CD4-positive, CD25-positive, alpha-beta regulatory T cell (primary cell): ENCODE data around the gene PIK3R2. TPM values are rescaled to one million over a fixed set of nuclear protein-coding genes. Genes with fewer than 3 reads are reported as not detected.

ENCODE experiments used
- ATAC-seq, 2 donors: fragments of 150-1000 bp; cut with Tn5 transposase; one replicate each; pipeline ENCODE4 v1.10.0; 2021; ENCODE audit warnings: low read depth in 2 of 2, moderate number of reproducible peaks in 2 of 2, moderate library complexity in 1 of 2
- DNase-seq, 3 donors: peaks; one replicate each; pipeline versions ENCODE4 v3.0.0 to v3.0.0-alpha.2; 2012 to 2022; ENCODE audit warnings: mixed read lengths in 1 of 3
- H3K27ac ChIP-seq: one replicate; pipeline ENCODE4 v1.7.0; 2013; ENCODE audit warnings: mild to moderate bottlenecking, low read length; ENCODE audit not compliant: insufficient read depth, poor library complexity, severe bottlenecking
- H3K27me3 ChIP-seq: one replicate; pipeline ENCODE4 v1.7.0; 2013; ENCODE audit warnings: low read length; ENCODE audit not compliant: control insufficient read depth, insufficient read depth
- H3K36me3 ChIP-seq: one replicate; pipeline ENCODE4 v1.7.0; 2013; ENCODE audit warnings: mild to moderate bottlenecking, low read length, moderate library complexity; ENCODE audit not compliant: control insufficient read depth, insufficient read depth
- H3K4me1 ChIP-seq: 2 replicates; pipeline ENCODE4 v1.7.0; 2013; ENCODE audit warnings: mild to moderate bottlenecking, low read length; ENCODE audit not compliant: insufficient read depth, control insufficient read depth, poor library complexity, severe bottlenecking
- H3K4me3 ChIP-seq: one replicate; pipeline ENCODE4 v1.7.0; 2013; ENCODE audit warnings: low read depth, mild to moderate bottlenecking, low read length, moderate library complexity
- H3K9me3 ChIP-seq, 2 experiments: 1 replicate in 1 of 2; 2 replicates in 1 of 2; pipeline ENCODE4 v1.7.0; 2013; ENCODE audit warnings: low read length in 2 of 2, mild to moderate bottlenecking in 1 of 2, moderate library complexity in 1 of 2; ENCODE audit not compliant: control insufficient read depth in 2 of 2
- H3K27ac Mint-ChIP-seq, 3 donors: one replicate each; pipeline ENCODE4 v1.8.0; 2020 to 2022; ENCODE audit warnings: mild to moderate bottlenecking in 3 of 3, mixed read lengths in 3 of 3, moderate library complexity in 2 of 3
- H3K27me3 Mint-ChIP-seq: one replicate; pipeline ENCODE4 v1.8.0; 2022; ENCODE audit warnings: mild to moderate bottlenecking, mixed read lengths
- H3K36me3 Mint-ChIP-seq: one replicate; pipeline ENCODE4 v1.8.0; 2020; ENCODE audit warnings: mixed read lengths
- H3K4me1 Mint-ChIP-seq, 4 donors: one replicate each; pipeline ENCODE4 v1.8.0; 2020 to 2022; ENCODE audit warnings: mixed read lengths in 4 of 4, mild to moderate bottlenecking in 1 of 4
- H3K4me3 Mint-ChIP-seq, 4 donors: one replicate each; pipeline ENCODE4 v1.8.0; 2020 to 2022; ENCODE audit warnings: mild to moderate bottlenecking in 4 of 4, mixed read lengths in 4 of 4, moderate library complexity in 3 of 4
- H3K9me3 Mint-ChIP-seq, 7 donors: one replicate each; pipeline ENCODE4 v1.8.0; 2020 to 2022; ENCODE audit warnings: mixed read lengths in 7 of 7, mild to moderate bottlenecking in 3 of 7, moderate library complexity in 2 of 7
- polyA plus RNA-seq, 4 donors: library from polyadenylated mRNA; unstranded; fragments of 300-500 nt; fragmentation: Illumina TruSeq; gene quantifications; one replicate each; pipeline ENCODE4 v1.2.3, GENCODE V29; 2021
- total RNA-seq: library from RNA; stranded (reverse); gene quantifications from one replicate; pipeline ENCODE4 v1.2.3, GENCODE V29; 2022

Gene PIK3R2
- total and polyA plus RNA-seq, 5 donors from 2014 or later = 0.42 to 9.4 (median 3.2) TPM

DNA sequence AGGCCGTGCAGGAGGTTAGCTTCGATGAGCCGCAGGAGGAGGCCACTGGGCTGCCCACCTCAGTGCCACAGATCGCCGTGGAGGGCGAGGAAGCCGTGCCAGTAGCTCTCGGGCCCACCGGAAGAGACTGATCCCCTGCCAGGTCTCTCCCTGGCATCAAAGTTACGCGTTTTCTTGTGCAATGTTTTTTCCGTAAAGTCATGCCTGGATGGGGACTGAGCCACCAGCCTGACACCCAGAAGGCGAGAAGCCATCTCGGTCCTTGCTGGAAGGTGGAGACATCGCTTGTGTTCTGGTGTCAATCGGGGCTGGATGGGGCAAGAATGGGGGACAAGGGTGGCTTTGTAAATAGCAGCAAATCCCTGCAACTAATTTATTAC, 3.4 kb upstream of the PIK3R2 start:
- Histone ChIP-seq H3K27me3 (no peaks in the 10 kb centered on the region), H3K9me3 (no peaks in the 10 kb centered on the region), H3K4me1 (peaks cover 22% of the 10 kb centered on the region), H3K36me3 (peaks cover 29% of the 10 kb centered on the region), H3K27ac (no peak overlapping the region), H3K4me3 (no peak overlapping the region)
- H3K27ac Mint-ChIP-seq = no peak overlapping the region
- H3K4me3 Mint-ChIP-seq = no peak overlapping the region
- ATAC-seq (no peak), DNase-seq (no peak)
- H3K4me1 Mint-ChIP-seq = peaks cover 5 to 23% (median 12%) of the 10 kb centered on the region in 4 donors
- peaks cover 14% of the 10 kb centered on the region for H3K36me3 Mint-ChIP-seq
- no peaks in the 10 kb centered on the region for H3K9me3 Mint-ChIP-seq
- H3K27me3 Mint-ChIP-seq = peaks cover 6% of the 10 kb centered on the region

DNA sequence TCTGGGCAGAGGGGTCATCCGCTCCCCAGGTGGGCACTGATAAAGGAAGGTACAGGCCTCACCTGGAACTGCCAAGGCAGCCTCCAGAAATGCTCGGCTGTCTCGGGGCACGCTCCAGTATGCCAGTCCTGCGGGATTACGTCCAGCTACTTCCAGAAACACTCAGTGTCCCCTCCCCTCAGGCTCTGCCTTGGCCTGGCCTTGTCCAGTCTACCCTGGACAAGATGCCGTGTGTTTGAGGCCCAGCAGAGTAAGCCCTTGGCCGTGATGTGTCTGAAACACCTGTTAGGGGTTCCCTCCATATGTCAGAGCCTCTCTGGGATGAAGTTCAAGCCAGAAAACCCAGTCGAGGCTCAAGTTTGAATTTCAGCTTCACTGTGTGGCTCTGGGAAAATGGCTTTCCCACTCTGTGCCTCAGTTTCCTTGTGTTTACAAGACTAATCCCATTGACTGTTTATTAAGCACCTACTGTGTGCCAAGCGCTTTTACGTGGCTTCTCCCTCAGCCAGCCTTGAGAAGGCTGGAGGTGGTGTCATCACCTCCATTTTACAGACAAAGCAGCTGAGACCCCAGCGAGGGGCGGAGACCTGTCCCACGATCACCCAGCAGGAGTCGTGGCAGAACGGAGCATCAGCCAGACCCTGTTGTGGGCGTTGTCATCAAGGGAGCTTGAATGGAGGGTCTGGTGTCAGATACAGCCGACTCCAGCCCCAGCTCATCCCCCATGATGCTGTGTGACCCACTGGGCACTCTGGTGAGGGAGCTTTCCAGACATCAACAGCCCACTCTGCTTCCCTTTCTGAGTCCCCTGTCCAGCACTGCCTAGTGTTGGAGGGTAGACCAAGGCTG, 2.0 kb upstream of the PIK3R2 start:
- H3K36me3 ChIP-seq = peaks cover 15% of the 10 kb centered on the region
- Mint-ChIP-seq H3K4me3 (peak overlapping the region; percentile 21 to 94 (median 92)), H3K4me1 (peaks cover 5 to 24% (median 12%) of the 10 kb centered on the region in 4 donors), H3K27me3 (peaks cover 6% of the 10 kb centered on the region), H3K27ac (peak overlapping the region; percentile 74 to 97 (median 95)), H3K9me3 (peaks cover 0 to 2% (median 0%) of the 10 kb centered on the region in 7 donors), H3K36me3 (peaks cover 10% of the 10 kb centered on the region)
- H3K27me3 ChIP-seq = no peaks in the 10 kb centered on the region
- no peak overlapping the region for H3K4me3 ChIP-seq
- ATAC-seq (no peak), DNase-seq (no peak)
- H3K9me3 ChIP-seq = no peaks in the 10 kb centered on the region
- peaks cover 22% of the 10 kb centered on the region for H3K4me1 ChIP-seq
- peak overlapping the region; percentile 84 for H3K27ac ChIP-seq

DNA sequence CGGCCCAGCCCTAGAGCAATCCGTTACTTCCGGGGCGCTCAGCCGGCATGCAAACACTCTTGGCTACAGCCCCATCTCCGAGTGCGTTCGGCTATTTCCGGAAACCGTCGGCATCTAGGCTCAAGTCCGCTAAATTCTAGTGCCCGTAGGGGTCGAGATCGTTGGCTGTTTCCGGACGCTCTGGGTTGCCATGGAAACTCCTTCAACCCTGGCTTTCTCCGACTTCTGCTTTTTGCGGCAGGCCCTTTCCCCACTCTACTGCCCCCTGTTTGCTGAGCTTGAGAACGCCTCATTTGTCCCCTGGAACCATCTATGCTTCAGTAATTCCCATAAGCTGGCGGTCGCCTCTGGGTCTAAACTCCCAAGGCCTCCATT, 534 bp upstream of the PIK3R2 start:
- Histone ChIP-seq H3K9me3 (no peaks in the 10 kb centered on the region), H3K27me3 (no peaks in the 10 kb centered on the region), H3K4me3 (peak overlapping the region; percentile 71), H3K27ac (peak overlapping the region; percentile 84), H3K36me3 (peaks cover 3% of the 10 kb centered on the region), H3K4me1 (peaks cover 22% of the 10 kb centered on the region)
- ATAC-seq (peak; percentile 68 to 70), DNase-seq (peak; percentile 96 to 99 (median 97))
- Mint-ChIP-seq H3K27me3 (peaks cover 6% of the 10 kb centered on the region), H3K9me3 (peaks cover 0 to 2% (median 0%) of the 10 kb centered on the region in 7 donors), H3K4me1 (peaks cover 5 to 29% (median 12%) of the 10 kb centered on the region in 4 donors), H3K27ac (peak overlapping the region; percentile 92 to 97 (median 95)), H3K36me3 (peaks cover 3% of the 10 kb centered on the region), H3K4me3 (peak overlapping the region; percentile 92 to 98 (median 94))

DNA sequence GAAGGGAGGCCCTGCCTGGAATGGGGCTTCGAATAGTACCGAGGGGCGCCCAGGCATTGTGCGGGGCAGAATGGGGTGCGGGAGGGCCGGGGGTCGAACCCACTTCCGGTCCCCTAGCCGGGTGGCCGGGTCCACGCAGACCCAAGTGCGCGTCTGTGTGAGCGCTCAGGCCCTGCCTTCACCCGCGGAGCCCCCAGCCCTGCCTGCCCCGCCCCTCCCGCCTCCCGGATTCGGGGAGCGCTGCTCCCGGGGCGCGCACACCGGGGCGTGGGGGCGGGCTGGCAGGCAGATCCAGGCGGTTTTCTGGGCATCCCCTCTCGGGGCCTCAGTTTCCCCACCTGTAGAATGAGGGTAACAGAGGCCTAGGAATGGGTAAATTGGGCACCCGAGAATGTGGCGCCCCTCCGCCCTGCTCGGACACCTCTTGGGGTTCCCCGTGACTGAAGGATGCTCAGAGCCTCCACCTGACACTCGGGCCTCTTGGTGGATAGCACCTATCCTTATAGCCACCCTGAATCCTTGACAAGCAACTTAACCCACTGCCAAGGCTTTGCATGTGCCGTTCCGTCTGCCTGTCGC, 682 bp downstream of the PIK3R2 start:
- Mint-ChIP-seq H3K9me3 (peaks cover 0 to 2% (median 0%) of the 10 kb centered on the region in 7 donors), H3K36me3 (peaks cover 3% of the 10 kb centered on the region), H3K27ac (peak overlapping the region; percentile 38 to 94 (median 93)), H3K4me3 (peak overlapping the region; percentile 92 to 95 (median 94)), H3K4me1 (peaks cover 5 to 29% (median 12%) of the 10 kb centered on the region in 4 donors), H3K27me3 (peaks cover 6% of the 10 kb centered on the region)
- Histone ChIP-seq H3K27me3 (no peaks in the 10 kb centered on the region), H3K27ac (peak overlapping the region; percentile 84), H3K36me3 (no peaks in the 10 kb centered on the region), H3K9me3 (no peaks in the 10 kb centered on the region), H3K4me3 (peak overlapping the region; percentile 26), H3K4me1 (peaks cover 22% of the 10 kb centered on the region)
- DNase-seq (peak; percentile 10 to 38 (median 11)), ATAC-seq (no peak)

- Histone ChIP-seq H3K4me1 (peaks cover 22% of the 10 kb centered on the region), H3K9me3 (no peaks in the 10 kb centered on the region), H3K27ac (no peak overlapping the region), H3K27me3 (no peaks in the 10 kb centered on the region), H3K36me3 (no peaks in the 10 kb centered on the region), H3K4me3 (no peak overlapping the region)
- DNase-seq (no peak), ATAC-seq (no peak)
- Mint-ChIP-seq H3K4me1 (peaks cover 5 to 32% (median 12%) of the 10 kb centered on the region in 4 donors), H3K36me3 (peaks cover 1% of the 10 kb centered on the region), H3K9me3 (peaks cover 0 to 2% (median 0%) of the 10 kb centered on the region in 7 donors), H3K27ac (no peak overlapping the region), H3K27me3 (peaks cover 6% of the 10 kb centered on the region), H3K4me3 (peak overlapping the region in 3 of 4 donors; percentile 87 to 93 (median 88))
Observed at GRCh38 chr19:18155095-18156087, 2.4 kb downstream of the PIK3R2 start.

DNA sequence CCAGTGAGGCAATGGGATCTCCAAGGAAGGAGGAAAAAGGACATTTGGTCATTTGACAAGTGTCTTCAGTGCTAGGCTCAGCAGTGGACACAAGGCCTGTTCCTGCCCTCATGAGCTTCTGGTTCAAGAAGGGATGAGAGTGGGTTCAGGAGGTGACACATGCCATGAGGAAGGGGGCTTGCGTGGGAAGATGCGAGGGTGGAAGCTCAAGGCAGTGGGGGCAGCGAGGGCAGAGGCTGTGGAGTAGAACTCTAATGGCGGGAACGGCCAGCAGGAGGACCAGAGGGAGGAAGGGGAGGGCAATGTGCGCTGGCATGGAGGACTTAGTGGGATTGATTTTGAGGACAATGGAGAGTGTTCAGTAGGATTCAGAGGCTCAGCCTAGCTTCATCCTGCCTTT, 3.3 kb downstream of the PIK3R2 start:
- peaks cover 27% of the 10 kb centered on the region for H3K4me1 ChIP-seq
- peaks cover 0 to 2% (median 0%) of the 10 kb centered on the region in 7 donors for H3K9me3 Mint-ChIP-seq
- H3K27me3 ChIP-seq = no peaks in the 10 kb centered on the region
- peak overlapping the region in 3 of 4 donors; percentile 1 to 65 (median 44) for H3K4me3 Mint-ChIP-seq
- H3K27ac ChIP-seq = no peak overlapping the region
- peaks cover 3% of the 10 kb centered on the region for H3K36me3 Mint-ChIP-seq
- ATAC-seq (no peak), DNase-seq (no peak)
- H3K4me3 ChIP-seq = no peak overlapping the region
- peak overlapping the region in 1 of 3 donors; percentile 60 for H3K27ac Mint-ChIP-seq
- peaks cover 5 to 37% (median 12%) of the 10 kb centered on the region in 4 donors for H3K4me1 Mint-ChIP-seq
- H3K9me3 ChIP-seq = no peaks in the 10 kb centered on the region
- H3K36me3 ChIP-seq = no peaks in the 10 kb centered on the region
- peaks cover 6% of the 10 kb centered on the region for H3K27me3 Mint-ChIP-seq

- Mint-ChIP-seq H3K36me3 (peaks cover 3% of the 10 kb centered on the region), H3K27ac (peak overlapping the region in 1 of 3 donors; percentile 60), H3K27me3 (peaks cover 6% of the 10 kb centered on the region), H3K4me3 (peak overlapping the region in 1 of 4 donors; percentile 44), H3K4me1 (peaks cover 5 to 31% (median 12%) of the 10 kb centered on the region in 4 donors), H3K9me3 (peaks cover 0 to 3% (median 0%) of the 10 kb centered on the region in 7 donors)
- H3K4me1 ChIP-seq = peaks cover 25% of the 10 kb centered on the region
- no peaks in the 10 kb centered on the region for H3K36me3 ChIP-seq
- ATAC-seq (no peak), DNase-seq (no peak)
- no peaks in the 10 kb centered on the region for H3K27me3 ChIP-seq
- H3K27ac ChIP-seq = no peak overlapping the region
- H3K4me3 ChIP-seq = no peak overlapping the region
- H3K9me3 ChIP-seq = no peaks in the 10 kb centered on the region
Observed at GRCh38 chr19:18156841-18157464, 4.0 kb downstream of the PIK3R2 start.
